ENCODE measurements around the gene IFNAR1.
"Not testable (repeated sequence)": the region's sequence is repeated elsewhere in the genome, so short reads cannot be mapped to it uniquely, and the experiment has no call there.

IFNAR1 gene

DNA sequence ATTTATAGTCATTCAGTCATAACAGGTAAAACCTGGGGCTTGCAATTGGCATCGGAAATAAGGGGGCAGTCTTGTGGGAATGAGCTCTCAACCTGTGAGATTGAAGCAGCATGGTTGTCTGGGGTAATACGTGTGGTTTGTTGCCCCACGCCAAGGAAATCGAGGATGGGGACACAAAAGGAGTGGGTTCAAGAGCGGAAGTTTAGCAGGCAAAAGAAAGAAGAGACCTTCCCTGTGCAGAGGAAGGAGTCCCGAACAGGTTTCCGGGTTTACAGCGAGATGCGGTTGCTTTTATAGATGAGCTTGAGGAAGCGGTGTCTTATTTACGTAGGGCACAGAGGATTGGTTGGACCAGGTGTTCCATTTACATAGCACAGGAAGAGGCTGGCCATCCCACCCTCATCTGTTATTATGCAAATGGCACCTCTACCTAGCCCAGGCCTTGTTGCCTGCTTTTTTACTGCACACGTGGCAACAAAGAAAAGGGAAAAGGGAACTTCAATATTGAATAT is 37.3 kb downstream of the IFNAR1 start:
- Histone ChIP-seq H3K27ac (ENCODE audit: low read depth, low read length) (peak overlapping the region; percentile 93), H4K20me1 (ENCODE audit: low read depth, low read length) (no peaks in the 10 kb centered on the region), H3K9ac (ENCODE audit: low read length) (peak overlapping the region; percentile 44), H3K4me3 (ENCODE audit: insufficient read depth, low read length, poor library complexity, severe bottlenecking) (peak overlapping the region; percentile 45), H3K4me2 (ENCODE audit: low read depth, low read length, poor library complexity, severe bottlenecking) (peak overlapping the region; percentile 77), H3K27me3 (ENCODE audit: low read length) (no peaks in the 10 kb centered on the region), H2AFZ (ENCODE audit: low read depth, low read length, severe bottlenecking) (peak overlapping the region; percentile 15), H3K9me3 (ENCODE audit: insufficient read depth, low read length) (peaks cover 4% of the 10 kb centered on the region; the same call in 1 of the 2 replicates), H3K79me2 (ENCODE audit: insufficient read depth, low read length) (no peaks in the 10 kb centered on the region), H3K36me3 (ENCODE audit: low read length) (no peaks in the 10 kb centered on the region), H3K9me2 (replicated peaks; ENCODE audit: insufficient read depth, low read length) (no peaks in the 10 kb centered on the region), H3F3A (ENCODE audit: insufficient read depth) (peaks cover 46% of the 10 kb centered on the region)
- TF ChIP-seq, protein P1, sequence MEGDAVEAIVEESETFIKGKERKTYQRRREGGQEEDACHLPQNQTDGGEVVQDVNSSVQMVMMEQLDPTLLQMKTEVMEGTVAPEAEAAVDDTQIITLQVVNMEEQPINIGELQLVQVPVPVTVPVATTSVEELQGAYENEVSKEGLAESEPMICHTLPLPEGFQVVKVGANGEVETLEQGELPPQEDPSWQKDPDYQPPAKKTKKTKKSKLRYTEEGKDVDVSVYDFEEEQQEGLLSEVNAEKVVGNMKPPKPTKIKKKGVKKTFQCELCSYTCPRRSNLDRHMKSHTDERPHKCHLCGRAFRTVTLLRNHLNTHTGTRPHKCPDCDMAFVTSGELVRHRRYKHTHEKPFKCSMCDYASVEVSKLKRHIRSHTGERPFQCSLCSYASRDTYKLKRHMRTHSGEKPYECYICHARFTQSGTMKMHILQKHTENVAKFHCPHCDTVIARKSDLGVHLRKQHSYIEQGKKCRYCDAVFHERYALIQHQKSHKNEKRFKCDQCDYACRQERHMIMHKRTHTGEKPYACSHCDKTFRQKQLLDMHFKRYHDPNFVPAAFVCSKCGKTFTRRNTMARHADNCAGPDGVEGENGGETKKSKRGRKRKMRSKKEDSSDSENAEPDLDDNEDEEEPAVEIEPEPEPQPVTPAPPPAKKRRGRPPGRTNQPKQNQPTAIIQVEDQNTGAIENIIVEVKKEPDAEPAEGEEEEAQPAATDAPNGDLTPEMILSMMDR (IDR thresholded peaks at IDR 0.05; ENCODE audit: insufficient read depth, low read length, poor library complexity, severe bottlenecking): no peak
- no peak for TF ChIP-seq EZH2phosphoT487 (conservative IDR thresholded peaks at IDR 0.05; ENCODE audit: low read length)

DNA sequence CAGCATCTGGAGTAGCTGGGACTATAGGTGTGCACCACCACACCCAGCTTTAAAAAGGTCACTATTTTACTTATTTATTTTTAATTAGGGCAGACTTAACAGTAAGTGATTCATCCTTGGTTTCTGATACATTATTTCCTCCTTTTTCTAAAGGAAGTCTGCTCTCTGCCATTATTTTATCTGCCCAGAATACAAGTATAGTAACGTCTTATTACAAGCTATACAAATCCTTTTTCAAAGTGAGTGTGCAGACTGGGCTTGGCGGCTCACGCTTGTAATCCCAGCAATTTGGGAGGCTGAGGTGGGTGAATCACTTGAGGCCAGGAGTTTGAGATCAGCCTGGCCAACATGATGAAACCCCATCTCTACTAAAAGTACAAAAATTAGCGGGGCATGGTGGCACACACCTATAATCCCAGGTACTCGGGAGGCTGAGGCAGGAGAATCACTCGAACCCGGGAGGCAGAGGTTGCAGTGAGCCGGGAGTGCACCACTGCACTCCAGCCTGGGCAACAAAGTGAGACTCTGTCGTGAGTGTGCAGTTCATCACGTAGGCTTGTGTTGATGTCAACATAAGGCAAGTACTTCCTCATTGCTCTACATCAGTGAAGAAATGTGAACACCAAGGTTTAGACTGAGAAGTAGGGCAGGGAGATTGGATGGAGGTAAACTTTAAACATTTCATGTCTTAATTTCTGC is 39.3 kb downstream of the IFNAR1 start:
- not testable (repeated sequence) for H3K27me3 ChIP-seq (ENCODE audit: low read length); H3K4me3 ChIP-seq (ENCODE audit: insufficient read depth, low read length, poor library complexity, severe bottlenecking); H3K36me3 ChIP-seq (ENCODE audit: low read length); H3K79me2 ChIP-seq (ENCODE audit: insufficient read depth, low read length); H3K9me2 ChIP-seq (replicated peaks; ENCODE audit: insufficient read depth, low read length); H4K20me1 ChIP-seq (ENCODE audit: low read depth, low read length)
- peaks cover 18% of the 10 kb centered on the region; the same call in 1 of the 2 replicates for H3K9me3 ChIP-seq (ENCODE audit: insufficient read depth, low read length)
- H3K9ac ChIP-seq (ENCODE audit: low read length): peak overlapping the region; percentile 37
- H3F3A ChIP-seq (ENCODE audit: insufficient read depth): peaks cover 43% of the 10 kb centered on the region
- peak overlapping the region; percentile 23 for H2AFZ ChIP-seq (ENCODE audit: low read depth, low read length, severe bottlenecking)
- H3K4me2 ChIP-seq (ENCODE audit: low read depth, low read length, poor library complexity, severe bottlenecking): peak overlapping the region; percentile 47
- H3K27ac ChIP-seq (ENCODE audit: low read depth, low read length): peak overlapping the region; percentile 70

DNA sequence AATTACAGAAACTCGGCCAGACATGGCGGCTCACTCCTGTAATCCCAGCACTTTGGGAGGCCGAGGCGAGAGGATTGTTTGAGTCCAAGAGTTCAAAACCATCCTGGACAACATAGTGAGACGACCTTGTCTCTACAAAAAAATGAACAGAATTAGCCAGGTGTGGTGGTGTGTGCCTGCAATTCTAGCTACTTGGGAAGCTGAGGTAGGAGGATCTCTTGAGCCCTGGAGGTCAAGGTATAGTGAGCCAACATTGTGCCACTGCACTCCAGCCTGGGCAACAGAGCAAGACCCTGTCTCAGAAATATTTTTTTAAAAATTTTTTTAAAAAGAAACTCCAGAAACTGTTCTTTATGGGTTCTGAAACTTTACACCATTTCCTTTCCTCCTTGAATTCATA is 40.1 kb downstream of the IFNAR1 start:
- Histone ChIP-seq H3K27ac (ENCODE audit: low read depth, low read length) (peak overlapping the region; percentile 70), H3K4me3 (ENCODE audit: insufficient read depth, low read length, poor library complexity, severe bottlenecking) (no peak overlapping the region)

More for the DNA sequence above, 40.1 kb downstream of the IFNAR1 start:
- TF ChIP-seq, protein P1 (IDR thresholded peaks at IDR 0.05; ENCODE audit: insufficient read depth, low read length, poor library complexity, severe bottlenecking): no peak
- TF ChIP-seq EZH2phosphoT487 (conservative IDR thresholded peaks at IDR 0.05; ENCODE audit: low read length): no peak
- Histone ChIP-seq H3K9me2 (replicated peaks; ENCODE audit: insufficient read depth, low read length) (no peaks in the 10 kb centered on the region), H4K20me1 (ENCODE audit: low read depth, low read length) (no peaks in the 10 kb centered on the region), H3K9ac (ENCODE audit: low read length) (no peak overlapping the region), H3K79me2 (ENCODE audit: insufficient read depth, low read length) (no peaks in the 10 kb centered on the region), H2AFZ (ENCODE audit: low read depth, low read length, severe bottlenecking) (no peak overlapping the region), H3K27me3 (ENCODE audit: low read length) (no peaks in the 10 kb centered on the region), H3F3A (ENCODE audit: insufficient read depth) (peaks cover 35% of the 10 kb centered on the region), H3K36me3 (ENCODE audit: low read length) (no peaks in the 10 kb centered on the region), H3K4me2 (ENCODE audit: low read depth, low read length, poor library complexity, severe bottlenecking) (peak overlapping the region; percentile 47), H3K9me3 (ENCODE audit: insufficient read depth, low read length) (peaks cover 18% of the 10 kb centered on the region; the same call in 1 of the 2 replicates)
